ENCODE results near the gene ZNF787.

ZNF787 gene

GRCh38 chr19:56137405-56137804 is 16.3 kb upstream of the ZNF787 start:
- no peaks in the 10 kb centered on the region for H3K9me3 ChIP-seq (ENCODE audit: control insufficient read depth in 2 of 2, low read length in 2 of 2)
- H3K27me3 ChIP-seq (ENCODE audit: control insufficient read depth in 2 of 2, insufficient read depth in 2 of 2, low read length in 2 of 2): no peaks in the 10 kb centered on the region
- peaks cover 19 to 28% of the 10 kb centered on the region in 2 donors for H3K4me1 ChIP-seq (ENCODE audit: control insufficient read depth in 2 of 2, insufficient read depth in 2 of 2, low read length in 2 of 2)
- no peaks in the 10 kb centered on the region for H3K36me3 ChIP-seq (ENCODE audit: control insufficient read depth in 2 of 2, insufficient read depth in 2 of 2, low read length in 2 of 2)
- H3K4me3 ChIP-seq (ENCODE audit: low read length in 2 of 2): no peak overlapping the region
- H3K27ac ChIP-seq (ENCODE audit: low read depth in 2 of 2, low read length in 2 of 2): peak overlapping the region; percentile 80 to 82
- no peak overlapping the region for H3K9ac ChIP-seq (ENCODE audit: low read depth in 1 of 2, low read length in 2 of 2)

DNA sequence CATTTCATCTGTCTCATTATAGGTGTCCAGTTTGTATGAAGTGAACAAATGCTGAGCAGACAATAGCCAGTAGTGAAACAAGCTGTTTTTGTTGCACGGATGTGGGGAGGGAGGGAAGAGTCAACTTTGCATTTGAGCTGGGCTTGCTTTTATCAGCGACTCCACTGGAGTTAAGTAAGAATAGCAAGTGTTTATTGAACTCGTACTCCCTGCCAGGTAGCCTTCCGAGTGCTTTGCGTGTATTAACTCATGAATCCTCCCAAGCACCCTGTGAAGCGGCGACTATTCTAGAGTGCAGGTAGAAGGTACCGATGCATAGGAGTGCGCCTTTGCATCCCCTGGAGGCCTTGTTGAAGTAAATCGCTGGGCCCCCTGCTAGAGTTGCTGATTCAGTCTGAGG is 15.3 kb upstream of the ZNF787 start:
- Histone ChIP-seq H3K27me3 (ENCODE audit: control insufficient read depth in 2 of 2, insufficient read depth in 2 of 2, low read length in 2 of 2) (no peaks in the 10 kb centered on the region), H3K36me3 (ENCODE audit: control insufficient read depth in 2 of 2, insufficient read depth in 2 of 2, low read length in 2 of 2) (no peaks in the 10 kb centered on the region), H3K9me3 (ENCODE audit: control insufficient read depth in 2 of 2, low read length in 2 of 2) (no peaks in the 10 kb centered on the region), H3K9ac (ENCODE audit: low read depth in 1 of 2, low read length in 2 of 2) (no peak overlapping the region), H3K27ac (ENCODE audit: low read depth in 2 of 2, low read length in 2 of 2) (no peak overlapping the region), H3K4me1 (ENCODE audit: control insufficient read depth in 2 of 2, insufficient read depth in 2 of 2, low read length in 2 of 2) (peaks cover 12 to 22% of the 10 kb centered on the region in 2 donors), H3K4me3 (ENCODE audit: low read length in 2 of 2) (no peak overlapping the region)

DNA sequence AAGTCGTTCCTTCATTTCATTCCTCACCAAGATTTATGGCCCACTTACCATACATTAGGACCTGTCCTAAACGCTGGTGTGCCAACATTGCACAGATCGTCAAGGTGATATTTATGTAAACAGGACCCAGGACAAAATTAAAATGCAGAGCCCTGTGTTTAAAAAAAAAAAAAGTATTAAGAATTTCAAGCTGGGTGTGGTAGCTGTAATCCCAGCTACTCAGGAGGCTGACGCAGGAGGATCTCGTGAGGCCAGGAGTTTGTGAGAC is 13.5 kb upstream of the ZNF787 start:
- no peak overlapping the region for H3K4me3 ChIP-seq (ENCODE audit: low read length in 2 of 2)
- H3K9ac ChIP-seq (ENCODE audit: low read depth in 1 of 2, low read length in 2 of 2): no peak overlapping the region
- H3K4me1 ChIP-seq (ENCODE audit: control insufficient read depth in 2 of 2, insufficient read depth in 2 of 2, low read length in 2 of 2): peaks cover 5 to 14% of the 10 kb centered on the region in 2 donors
- no peak overlapping the region for H3K27ac ChIP-seq (ENCODE audit: low read depth in 2 of 2, low read length in 2 of 2)
- no peaks in the 10 kb centered on the region for H3K27me3 ChIP-seq (ENCODE audit: control insufficient read depth in 2 of 2, insufficient read depth in 2 of 2, low read length in 2 of 2)
- H3K9me3 ChIP-seq (ENCODE audit: control insufficient read depth in 2 of 2, low read length in 2 of 2): no peaks in the 10 kb centered on the region
- no peaks in the 10 kb centered on the region for H3K36me3 ChIP-seq (ENCODE audit: control insufficient read depth in 2 of 2, insufficient read depth in 2 of 2, low read length in 2 of 2)

GRCh38 chr19:56133858-56134653 is 13.0 kb upstream of the ZNF787 start:
- H3K9me3 ChIP-seq (ENCODE audit: control insufficient read depth in 2 of 2, low read length in 2 of 2): no peaks in the 10 kb centered on the region
- no peak overlapping the region for H3K4me3 ChIP-seq (ENCODE audit: low read length in 2 of 2)
- peak overlapping the region in 1 of 2 donors; percentile 39 for H3K27ac ChIP-seq (ENCODE audit: low read depth in 2 of 2, low read length in 2 of 2)
- no peaks in the 10 kb centered on the region for H3K36me3 ChIP-seq (ENCODE audit: control insufficient read depth in 2 of 2, insufficient read depth in 2 of 2, low read length in 2 of 2)
- peaks cover 5 to 14% of the 10 kb centered on the region in 2 donors for H3K4me1 ChIP-seq (ENCODE audit: control insufficient read depth in 2 of 2, insufficient read depth in 2 of 2, low read length in 2 of 2)
- H3K9ac ChIP-seq (ENCODE audit: low read depth in 1 of 2, low read length in 2 of 2): no peak overlapping the region
- H3K27me3 ChIP-seq (ENCODE audit: control insufficient read depth in 2 of 2, insufficient read depth in 2 of 2, low read length in 2 of 2): no peaks in the 10 kb centered on the region

GRCh38 chr19:56132316-56132822 is 11.3 kb upstream of the ZNF787 start:
- peak overlapping the region in 1 of 2 donors; percentile 32 for H3K27ac ChIP-seq (ENCODE audit: low read depth in 2 of 2, low read length in 2 of 2)
- H3K4me1 ChIP-seq (ENCODE audit: control insufficient read depth in 2 of 2, insufficient read depth in 2 of 2, low read length in 2 of 2): peaks cover 0 to 7% of the 10 kb centered on the region in 2 donors
- H3K9me3 ChIP-seq (ENCODE audit: control insufficient read depth in 2 of 2, low read length in 2 of 2): no peaks in the 10 kb centered on the region
- H3K9ac ChIP-seq (ENCODE audit: low read depth in 1 of 2, low read length in 2 of 2): no peak overlapping the region
- no peak overlapping the region for H3K4me3 ChIP-seq (ENCODE audit: low read length in 2 of 2)
- no peaks in the 10 kb centered on the region for H3K27me3 ChIP-seq (ENCODE audit: control insufficient read depth in 2 of 2, insufficient read depth in 2 of 2, low read length in 2 of 2)
- no peaks in the 10 kb centered on the region for H3K36me3 ChIP-seq (ENCODE audit: control insufficient read depth in 2 of 2, insufficient read depth in 2 of 2, low read length in 2 of 2)

- no peaks in the 10 kb centered on the region for H3K36me3 ChIP-seq (ENCODE audit: control insufficient read depth in 2 of 2, insufficient read depth in 2 of 2, low read length in 2 of 2)
- H3K9ac ChIP-seq (ENCODE audit: low read depth in 1 of 2, low read length in 2 of 2): no peak overlapping the region
- H3K27me3 ChIP-seq (ENCODE audit: control insufficient read depth in 2 of 2, insufficient read depth in 2 of 2, low read length in 2 of 2): no peaks in the 10 kb centered on the region
- H3K4me1 ChIP-seq (ENCODE audit: control insufficient read depth in 2 of 2, insufficient read depth in 2 of 2, low read length in 2 of 2): peaks cover 2 to 12% of the 10 kb centered on the region in 2 donors
- H3K9me3 ChIP-seq (ENCODE audit: control insufficient read depth in 2 of 2, low read length in 2 of 2): no peaks in the 10 kb centered on the region
- no peak overlapping the region for H3K4me3 ChIP-seq (ENCODE audit: low read length in 2 of 2)
- H3K27ac ChIP-seq (ENCODE audit: low read depth in 2 of 2, low read length in 2 of 2): no peak overlapping the region
Measured at GRCh38 chr19:56131651-56132050, 10.6 kb upstream of the ZNF787 start.

GRCh38 chr19:56130006-56130405 is 8.9 kb upstream of the ZNF787 start:
- H3K4me1 ChIP-seq (ENCODE audit: control insufficient read depth in 2 of 2, insufficient read depth in 2 of 2, low read length in 2 of 2): peaks cover 7 to 16% of the 10 kb centered on the region in 2 donors
- no peak overlapping the region for H3K27ac ChIP-seq (ENCODE audit: low read depth in 2 of 2, low read length in 2 of 2)
- no peaks in the 10 kb centered on the region for H3K36me3 ChIP-seq (ENCODE audit: control insufficient read depth in 2 of 2, insufficient read depth in 2 of 2, low read length in 2 of 2)
- no peak overlapping the region for H3K9ac ChIP-seq (ENCODE audit: low read depth in 1 of 2, low read length in 2 of 2)
- H3K9me3 ChIP-seq (ENCODE audit: control insufficient read depth in 2 of 2, low read length in 2 of 2): no peaks in the 10 kb centered on the region
- H3K27me3 ChIP-seq (ENCODE audit: control insufficient read depth in 2 of 2, insufficient read depth in 2 of 2, low read length in 2 of 2): no peaks in the 10 kb centered on the region
- no peak overlapping the region for H3K4me3 ChIP-seq (ENCODE audit: low read length in 2 of 2)

GRCh38 chr19:56126983-56127780 is 6.1 kb upstream of the ZNF787 start:
- no peak overlapping the region for H3K27ac ChIP-seq (ENCODE audit: low read depth in 2 of 2, low read length in 2 of 2)
- H3K9me3 ChIP-seq (ENCODE audit: control insufficient read depth in 2 of 2, low read length in 2 of 2): no peaks in the 10 kb centered on the region
- no peak overlapping the region for H3K4me3 ChIP-seq (ENCODE audit: low read length in 2 of 2)
- no peaks in the 10 kb centered on the region for H3K36me3 ChIP-seq (ENCODE audit: control insufficient read depth in 2 of 2, insufficient read depth in 2 of 2, low read length in 2 of 2)
- H3K4me1 ChIP-seq (ENCODE audit: control insufficient read depth in 2 of 2, insufficient read depth in 2 of 2, low read length in 2 of 2): peaks cover 7 to 11% of the 10 kb centered on the region in 2 donors
- no peaks in the 10 kb centered on the region for H3K27me3 ChIP-seq (ENCODE audit: control insufficient read depth in 2 of 2, insufficient read depth in 2 of 2, low read length in 2 of 2)
- no peak overlapping the region for H3K9ac ChIP-seq (ENCODE audit: low read depth in 1 of 2, low read length in 2 of 2)

DNA sequence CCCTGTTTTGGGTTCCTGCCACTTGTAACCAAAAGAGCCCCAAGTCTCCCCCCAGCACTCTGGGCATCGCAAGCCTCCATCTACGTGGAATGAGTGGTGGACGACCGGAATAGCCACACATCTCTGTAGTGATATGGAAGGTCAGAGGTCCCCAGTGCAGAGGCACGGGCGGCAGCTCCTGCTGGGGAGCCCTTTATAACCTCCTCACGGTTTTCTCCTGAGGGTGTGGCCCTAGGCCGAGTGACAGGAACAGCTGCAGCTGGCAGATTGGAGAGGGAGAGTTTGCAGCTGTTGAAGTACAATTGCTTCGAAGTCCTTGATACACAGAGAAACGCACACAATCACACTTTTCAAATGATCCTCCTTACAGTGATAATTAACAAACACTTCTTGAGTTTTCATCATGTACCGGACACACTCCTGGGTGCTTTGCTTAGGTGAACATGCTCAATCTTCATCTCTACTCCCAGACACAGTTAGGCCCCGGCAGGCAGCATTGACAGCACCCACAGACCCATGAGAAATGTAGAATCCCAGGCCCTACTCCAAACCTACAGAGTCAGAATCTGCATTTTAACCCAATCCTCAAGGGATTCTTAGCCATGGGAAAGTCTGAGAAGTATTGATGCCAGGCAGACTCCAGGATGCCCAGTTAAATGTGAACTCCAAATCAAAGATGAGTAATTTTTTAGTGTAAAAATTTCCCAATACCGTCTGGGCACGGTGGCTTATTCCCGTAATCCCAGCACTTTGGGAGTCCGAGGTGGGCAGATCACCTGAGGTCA is 4.9 kb upstream of the ZNF787 start:
- Histone ChIP-seq H3K4me1 (ENCODE audit: control insufficient read depth in 2 of 2, insufficient read depth in 2 of 2, low read length in 2 of 2) (peaks cover 13 to 17% of the 10 kb centered on the region in 2 donors), H3K9me3 (ENCODE audit: control insufficient read depth in 2 of 2, low read length in 2 of 2) (no peaks in the 10 kb centered on the region), H3K27ac (ENCODE audit: low read depth in 2 of 2, low read length in 2 of 2) (peak overlapping the region in 1 of 2 donors; percentile 35), H3K36me3 (ENCODE audit: control insufficient read depth in 2 of 2, insufficient read depth in 2 of 2, low read length in 2 of 2) (no peaks in the 10 kb centered on the region), H3K27me3 (ENCODE audit: control insufficient read depth in 2 of 2, insufficient read depth in 2 of 2, low read length in 2 of 2) (no peaks in the 10 kb centered on the region), H3K4me3 (ENCODE audit: low read length in 2 of 2) (no peak overlapping the region), H3K9ac (ENCODE audit: low read depth in 1 of 2, low read length in 2 of 2) (no peak overlapping the region)

DNA sequence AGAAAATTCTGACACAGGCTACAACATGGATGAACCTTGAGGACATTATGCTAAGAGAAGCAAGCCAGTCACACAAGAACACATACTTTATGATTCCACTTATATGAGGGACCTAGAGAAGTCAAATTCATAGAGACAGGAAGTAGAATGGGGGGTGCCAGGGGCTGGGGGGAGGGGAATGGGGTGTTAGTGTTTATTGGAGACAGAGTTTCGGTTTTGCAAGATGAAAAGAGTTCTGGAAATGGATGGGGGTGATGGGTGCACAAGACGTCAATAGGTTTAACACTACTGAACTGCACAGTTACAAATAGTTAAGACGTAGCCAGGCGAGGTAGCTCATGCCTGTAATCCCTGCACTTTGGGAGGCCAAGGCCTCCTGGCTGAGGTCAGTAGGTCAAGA is 3.5 kb upstream of the ZNF787 start:
- Histone ChIP-seq H3K27ac (ENCODE audit: low read depth in 2 of 2, low read length in 2 of 2) (no peak overlapping the region), H3K27me3 (ENCODE audit: control insufficient read depth in 2 of 2, insufficient read depth in 2 of 2, low read length in 2 of 2) (no peaks in the 10 kb centered on the region), H3K36me3 (ENCODE audit: control insufficient read depth in 2 of 2, insufficient read depth in 2 of 2, low read length in 2 of 2) (no peaks in the 10 kb centered on the region), H3K9me3 (ENCODE audit: control insufficient read depth in 2 of 2, low read length in 2 of 2) (no peaks in the 10 kb centered on the region), H3K9ac (ENCODE audit: low read depth in 1 of 2, low read length in 2 of 2) (no peak overlapping the region), H3K4me1 (ENCODE audit: control insufficient read depth in 2 of 2, insufficient read depth in 2 of 2, low read length in 2 of 2) (peaks cover 18 to 23% of the 10 kb centered on the region in 2 donors), H3K4me3 (ENCODE audit: low read length in 2 of 2) (no peak overlapping the region)

All from mucosa of rectum (tissue), 2 donors.